Fibroblast of lung (primary cell): Measurements from ENCODE around the gene TMCC3. TPM values are rescaled to one million over a fixed set of nuclear protein-coding genes. Genes with fewer than 3 reads are reported as not detected.

Source experiments
- DNase-seq, 2 donors: peaks; one replicate each; pipeline versions ENCODE4 v3.0.0 to v3.0.0-alpha.2; 2010; ENCODE audit warnings: low read depth in 2 of 2
- H2AFZ ChIP-seq: 2 replicates; pipeline ENCODE4 v1.5.1; 2012; ENCODE audit warnings: low read length, control low read depth, inconsistent platforms
- H3K27ac ChIP-seq: 2 replicates; pipeline ENCODE4 v1.5.1; 2011; ENCODE audit warnings: low read length, control low read depth; ENCODE audit not compliant: insufficient read depth
- H3K27me3 ChIP-seq: 2 replicates; pipeline ENCODE4 v1.5.1; 2011; ENCODE audit warnings: mild to moderate bottlenecking, low read length; ENCODE audit not compliant: control insufficient read depth, insufficient read depth
- H3K36me3 ChIP-seq: 2 replicates; pipeline ENCODE4 v1.5.1; 2011; ENCODE audit warnings: low read length; ENCODE audit not compliant: control insufficient read depth, insufficient read depth
- H3K4me1 ChIP-seq: 2 replicates; pipeline ENCODE4 v1.5.1; 2011; ENCODE audit warnings: low read length; ENCODE audit not compliant: control insufficient read depth, insufficient read depth; ENCODE audit errors: extremely low read depth
- H3K4me2 ChIP-seq: 2 replicates; pipeline ENCODE4 v1.5.1; 2011; ENCODE audit warnings: low read length, control low read depth; ENCODE audit not compliant: insufficient read depth; ENCODE audit errors: extremely low read depth
- H3K4me3 ChIP-seq, 4 experiments: fragments of 200-600 bp in 1 of 4; sonication (generic) in 1 of 4; replicated peaks in 1 of 4; 2 replicates each; pipeline ENCODE4 v1.5.1; 2011 to 2016; ENCODE audit warnings: low read length in 4 of 4, low read depth in 3 of 4, mild to moderate bottlenecking in 3 of 4, control low read depth in 2 of 4, inconsistent platforms in 1 of 4, mixed read lengths in 1 of 4; ENCODE audit not compliant: insufficient read depth in 1 of 4; ENCODE audit errors: control extremely low read depth in 1 of 4
- H3K79me2 ChIP-seq: 2 replicates; pipeline ENCODE4 v1.5.1; 2012; ENCODE audit warnings: mild to moderate bottlenecking, low read length, inconsistent platforms; ENCODE audit not compliant: control insufficient read depth, insufficient read depth
- H3K9ac ChIP-seq: 2 replicates; pipeline ENCODE4 v1.5.1; 2011; ENCODE audit warnings: mild to moderate bottlenecking, low read length, control low read depth; ENCODE audit not compliant: insufficient read depth
- H3K9me3 ChIP-seq: 2 replicates; pipeline ENCODE4 v1.5.1; 2012; ENCODE audit warnings: low read depth, low read length; ENCODE audit not compliant: control insufficient read depth, insufficient read depth
- H4K20me1 ChIP-seq: 2 replicates; pipeline ENCODE4 v1.5.1; 2011; ENCODE audit warnings: low read length; ENCODE audit not compliant: control insufficient read depth, insufficient read depth; ENCODE audit errors: extremely low read depth
- CTCF ChIP-seq, 2 donors: IDR thresholded peaks in 1 of 2; conservative IDR thresholded peaks in 1 of 2; 1 replicate in 1 of 2; 2 replicates in 1 of 2; pipeline ENCODE4 v1.5.1; 2011 to 2012; ENCODE audit warnings: low read length in 2 of 2, control low read depth in 1 of 2, inconsistent platforms in 1 of 2, low read depth in 1 of 2, mild to moderate bottlenecking in 1 of 2
- EZH2 ChIP-seq: IDR thresholded peaks from 2 replicates; pipeline ENCODE4 v1.5.1; 2012; ENCODE audit warnings: low read length, control low read depth, mild to moderate bottlenecking; ENCODE audit errors: missing control alignments
- polyA plus RNA-seq, 2 donors: library from polyadenylated mRNA; depleted of rRNA in 1 of 2; stranded (reverse) in 1 of 2; unstranded in 1 of 2; fragments of >200 nt; gene quantifications; 2 replicates each; pipeline ENCODE4 v1.2.1, GENCODE V29; 2011 to 2012; ENCODE audit warnings: missing spikeins in 1 of 2
- total RNA-seq: library from RNA; depleted of rRNA; stranded (reverse); fragments of >200 nt; gene quantifications from 2 replicates; pipeline ENCODE4 v1.2.1, GENCODE V29; 2014

Gene TMCC3
- total and polyA plus RNA-seq, 2 donors (not counting 1 experiment from before 2014, with no cell fraction given), result 0.22 to 0.33 TPM

GRCh38 chr12:94633401-94633800 is 17.0 kb downstream of the TMCC3 start:
- Histone ChIP-seq H3K4me1 (no peaks in the 10 kb centered on the region), H3K27me3 (no peaks in the 10 kb centered on the region), H3K4me3 (no peak overlapping the region), H3K79me2 (no peaks in the 10 kb centered on the region), H4K20me1 (no peaks in the 10 kb centered on the region), H3K9ac (no peak overlapping the region), H3K36me3 (no peaks in the 10 kb centered on the region), H3K27ac (no peak overlapping the region), H3K4me2 (no peak overlapping the region), H2AFZ (no peak overlapping the region), H3K9me3 (no peaks in the 10 kb centered on the region)
- TF ChIP-seq EZH2 (no peak), CTCF (conservative IDR thresholded peaks at IDR 0.05 in 1 of 2, IDR thresholded peaks at IDR 0.05 in 1 of 2; ENCODE audit: low read depth in 1 of 2, low read length in 2 of 2) (no peak)
- DNase-seq, result no peak

- Histone ChIP-seq H3K79me2 (no peaks in the 10 kb centered on the region), H3K9ac (no peak overlapping the region), H3K36me3 (no peaks in the 10 kb centered on the region), H3K27me3 (no peaks in the 10 kb centered on the region), H4K20me1 (no peaks in the 10 kb centered on the region), H2AFZ (no peak overlapping the region), H3K27ac (no peak overlapping the region), H3K9me3 (no peaks in the 10 kb centered on the region), H3K4me3 (no peak overlapping the region), H3K4me1 (no peaks in the 10 kb centered on the region), H3K4me2 (no peak overlapping the region)
- DNase-seq, result no peak
- TF ChIP-seq CTCF (conservative IDR thresholded peaks at IDR 0.05 in 1 of 2, IDR thresholded peaks at IDR 0.05 in 1 of 2; ENCODE audit: low read depth in 1 of 2, low read length in 2 of 2), result no peak
- TF ChIP-seq EZH2, result no peak
Observed at GRCh38 chr12:94631058-94631457, 19.3 kb downstream of the TMCC3 start.

GRCh38 chr12:94628819-94629472 is 21.4 kb downstream of the TMCC3 start:
- no peaks in the 10 kb centered on the region for H3K79me2 ChIP-seq
- no peak overlapping the region for H3K4me2 ChIP-seq
- no peak overlapping the region for H2AFZ ChIP-seq
- DNase-seq, result no peak
- no peaks in the 10 kb centered on the region for H3K36me3 ChIP-seq
- H4K20me1 ChIP-seq, result no peaks in the 10 kb centered on the region
- H3K4me3 ChIP-seq, result no peak overlapping the region
- no peaks in the 10 kb centered on the region for H3K9me3 ChIP-seq
- H3K27ac ChIP-seq, result no peak overlapping the region
- H3K9ac ChIP-seq, result no peak overlapping the region
- no peaks in the 10 kb centered on the region for H3K27me3 ChIP-seq
- H3K4me1 ChIP-seq, result no peaks in the 10 kb centered on the region
- TF ChIP-seq EZH2 (no peak), CTCF (conservative IDR thresholded peaks at IDR 0.05 in 1 of 2, IDR thresholded peaks at IDR 0.05 in 1 of 2; ENCODE audit: low read depth in 1 of 2, low read length in 2 of 2) (no peak)
